NCI-H1092 (cell line): ENCODE results near the gene NEU3.
A peak's percentile ranks its signal among the peaks of the same experiment; 100 is the strongest.
"Not testable (repeated sequence)": the region's sequence is repeated elsewhere in the genome, so short reads cannot be mapped to it uniquely, and the experiment has no call there.

Experiments used
- DNase-seq: peaks from one replicate; lab custom pipeline; 2025; lab: John Stamatoyannopoulos, UW

NEU3 gene

GRCh38 chr11:74984730-74985129, 4.0 kb upstream of the NEU3 start:
- DNase-seq = no peak

GRCh38 chr11:74989260-74989638, 516 bp downstream of the NEU3 start:
- no peak for DNase-seq

GRCh38 chr11:74990150-74990549, 1.4 kb downstream of the NEU3 start:
- not testable (repeated sequence) for DNase-seq

- no peak for DNase-seq
Measured at GRCh38 chr11:74990941-74991340, 2.2 kb downstream of the NEU3 start.

GRCh38 chr11:74992852-74993251, 4.1 kb downstream of the NEU3 start:
- DNase-seq = no peak

GRCh38 chr11:75000975-75001354, 12.2 kb downstream of the NEU3 start:
- DNase-seq = no peak

- no peak for DNase-seq
Measured at GRCh38 chr11:75001686-75002085, 13.0 kb downstream of the NEU3 start.

- DNase-seq = no peak
Measured at GRCh38 chr11:75002516-75002915, 13.8 kb downstream of the NEU3 start.

GRCh38 chr11:75004215-75004614, 15.5 kb downstream of the NEU3 start:
- DNase-seq = no peak

- no peak for DNase-seq
Measured at GRCh38 chr11:75011357-75011756, 22.6 kb downstream of the NEU3 start.

- DNase-seq = no peak
Measured at GRCh38 chr11:75011872-75012271, 23.1 kb downstream of the NEU3 start.

- DNase-seq = no peak
Measured at GRCh38 chr11:75013051-75013450, 24.3 kb downstream of the NEU3 start.

GRCh38 chr11:75014129-75014528, 25.4 kb downstream of the NEU3 start:
- no peak for DNase-seq

- not testable (repeated sequence) for DNase-seq
Measured at GRCh38 chr11:75019200-75019599, 30.5 kb downstream of the NEU3 start.

GRCh38 chr11:75020328-75020727, 31.6 kb downstream of the NEU3 start:
- DNase-seq = not testable (repeated sequence)

- no peak for DNase-seq
Measured at GRCh38 chr11:75022296-75022695, 33.6 kb downstream of the NEU3 start.

GRCh38 chr11:75022759-75023396, 34.1 kb downstream of the NEU3 start:
- DNase-seq = peak; percentile 71

- no peak for DNase-seq
Measured at GRCh38 chr11:75023446-75024067, 34.8 kb downstream of the NEU3 start.

- DNase-seq = no peak
Measured at GRCh38 chr11:75024068-75024449, 35.3 kb downstream of the NEU3 start.

- DNase-seq = no peak
Measured at GRCh38 chr11:75024764-75025211, 36.1 kb downstream of the NEU3 start.

GRCh38 chr11:75025561-75025960, 36.8 kb downstream of the NEU3 start:
- no peak for DNase-seq

- DNase-seq = no peak
Measured at GRCh38 chr11:75028321-75028720, 39.6 kb downstream of the NEU3 start.

- DNase-seq = no peak
Measured at GRCh38 chr11:75028724-75029123, 40.0 kb downstream of the NEU3 start.
